Measurements from ENCODE around the gene CBX2.
"Not testable (repeated sequence)": the region's sequence is repeated elsewhere in the genome, so short reads cannot be mapped to it uniquely, and the experiment has no call there.

CBX2 gene

GRCh38 chr17:79772726-79773125, 5.2 kb upstream of the CBX2 start:
- DNase-seq: not testable (repeated sequence)

GRCh38 chr17:79774561-79774975, 3.4 kb upstream of the CBX2 start:
- no peak for DNase-seq

- DNase-seq: no peak
Measured at GRCh38 chr17:79775632-79776031, 2.3 kb upstream of the CBX2 start.

DNA sequence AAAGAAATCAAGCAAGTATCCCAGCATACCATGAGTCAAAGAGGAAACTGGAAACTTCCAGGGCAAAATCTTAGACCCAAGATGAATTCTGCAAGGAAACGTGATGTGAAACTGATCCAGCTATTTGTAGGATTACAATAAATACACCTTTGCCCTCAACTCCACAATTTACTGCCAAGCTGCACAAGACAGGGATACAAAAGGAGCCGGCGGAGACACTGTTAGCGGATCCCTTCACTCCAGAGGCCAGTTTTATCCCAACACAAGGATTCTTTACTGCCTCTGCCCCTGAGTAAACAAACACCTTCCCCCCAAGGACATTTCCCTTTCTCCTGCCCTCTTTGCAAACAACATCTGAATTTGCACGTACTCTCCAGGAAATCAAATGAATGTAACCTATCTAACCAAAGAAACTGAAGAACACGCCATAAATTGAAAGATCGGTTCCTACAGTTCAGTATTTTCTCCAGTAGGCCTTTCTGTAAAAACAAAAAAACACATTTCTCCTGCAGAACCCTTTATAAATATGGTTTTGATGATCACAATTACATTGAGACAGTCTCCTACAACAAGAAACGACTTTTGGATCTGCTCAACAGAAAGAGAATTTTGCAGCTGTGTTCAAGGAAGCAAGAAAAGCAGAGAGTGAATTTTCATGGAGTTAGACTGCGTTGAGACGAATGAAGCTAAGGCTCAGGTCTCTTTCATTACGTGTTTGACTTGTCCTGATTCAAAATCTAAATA, 1.4 kb upstream of the CBX2 start:
- no peak for DNase-seq

DNA sequence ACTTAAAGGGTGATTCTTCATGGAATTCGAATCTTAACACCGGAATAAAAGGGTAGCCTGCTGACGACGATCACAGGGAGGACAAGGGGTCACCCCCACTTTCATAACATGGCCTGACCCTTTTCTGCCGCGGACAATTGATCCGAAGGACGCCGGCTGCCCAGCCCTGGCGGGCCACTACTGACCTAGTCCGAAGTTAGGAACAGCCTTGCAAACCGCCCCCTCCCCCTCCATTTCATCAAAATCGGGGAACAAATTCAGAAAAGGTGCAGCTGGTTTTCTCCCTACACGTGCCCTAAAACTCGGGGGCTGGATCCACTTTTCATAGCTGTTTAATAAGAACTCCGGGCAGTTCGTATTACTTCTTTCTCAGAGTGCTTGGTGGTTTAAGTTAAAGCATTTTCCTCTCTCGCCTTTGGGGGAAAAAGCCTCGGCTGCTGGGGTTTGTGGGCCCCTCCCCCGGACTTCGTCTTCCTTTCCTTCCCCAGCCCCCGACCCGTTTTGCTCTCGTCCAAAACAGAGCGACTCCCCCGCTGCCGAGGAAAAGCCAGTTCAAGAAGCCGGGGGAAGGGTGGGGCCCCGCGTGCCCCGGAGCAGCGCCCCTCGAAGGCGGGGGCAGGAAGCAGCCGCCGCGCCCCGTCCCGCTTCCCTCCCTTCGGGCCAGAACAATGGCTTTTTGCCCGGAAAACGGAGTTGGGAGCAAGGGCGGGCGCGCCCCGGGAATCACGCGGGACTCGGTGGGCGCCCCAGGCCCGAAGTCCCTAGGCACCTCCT, 641 bp upstream of the CBX2 start:
- no peak for DNase-seq

GRCh38 chr17:79778504-79779083, 646 bp downstream of the CBX2 start:
- DNase-seq: no peak

GRCh38 chr17:79779084-79779529, 1.2 kb downstream of the CBX2 start:
- DNase-seq: no peak

DNA sequence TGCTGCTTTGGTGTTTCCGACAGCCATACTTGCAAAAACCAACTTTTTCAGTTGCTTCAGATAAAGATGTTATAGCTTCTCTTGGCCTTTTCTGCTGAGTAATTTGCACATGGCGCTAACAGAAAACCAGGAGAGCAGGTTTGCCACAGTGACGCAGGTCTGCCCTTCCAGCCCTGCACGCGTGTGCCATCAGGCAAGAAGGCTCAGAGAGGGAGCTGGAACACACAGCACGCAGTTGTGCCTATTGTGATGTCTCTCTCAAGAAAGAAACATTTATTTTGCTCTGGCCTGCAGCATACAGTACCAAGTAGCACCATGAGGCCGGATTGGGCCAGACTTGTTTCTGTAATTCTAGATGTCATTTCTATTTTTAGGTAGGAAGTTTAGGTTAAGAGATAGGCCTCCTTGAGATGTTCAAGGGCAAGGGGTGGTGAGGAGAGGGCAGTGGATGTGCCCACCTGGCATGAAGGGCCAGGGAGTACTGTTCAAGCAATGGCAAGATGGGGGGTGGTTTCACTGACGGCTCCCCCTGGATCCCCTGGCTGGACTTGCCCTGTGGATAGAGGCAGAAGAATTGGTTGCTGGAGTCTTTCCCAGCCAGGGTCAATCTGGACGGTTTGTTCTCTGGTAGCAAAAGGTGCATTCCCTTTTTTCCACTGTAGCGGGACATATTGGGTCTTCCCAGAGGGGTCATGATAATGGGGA, 1.9 kb downstream of the CBX2 start:
- DNase-seq: no peak

GRCh38 chr17:79781012-79781650, 3.2 kb downstream of the CBX2 start:
- no peak for DNase-seq

GRCh38 chr17:79781736-79782575, 4.0 kb downstream of the CBX2 start:
- no peak for DNase-seq

DNA sequence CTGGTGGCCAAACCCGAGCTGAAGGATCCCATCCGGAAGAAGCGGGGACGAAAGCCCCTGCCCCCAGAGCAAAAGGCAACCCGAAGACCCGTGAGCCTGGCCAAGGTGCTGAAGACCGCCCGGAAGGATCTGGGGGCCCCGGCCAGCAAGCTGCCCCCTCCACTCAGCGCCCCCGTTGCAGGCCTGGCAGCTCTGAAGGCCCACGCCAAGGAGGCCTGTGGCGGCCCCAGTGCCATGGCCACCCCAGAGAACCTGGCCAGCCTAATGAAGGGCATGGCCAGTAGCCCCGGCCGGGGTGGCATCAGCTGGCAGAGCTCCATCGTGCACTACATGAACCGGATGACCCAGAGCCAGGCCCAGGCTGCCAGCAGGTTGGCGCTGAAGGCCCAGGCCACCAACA, 5.9 kb downstream of the CBX2 start:
- no peak for DNase-seq

DNA sequence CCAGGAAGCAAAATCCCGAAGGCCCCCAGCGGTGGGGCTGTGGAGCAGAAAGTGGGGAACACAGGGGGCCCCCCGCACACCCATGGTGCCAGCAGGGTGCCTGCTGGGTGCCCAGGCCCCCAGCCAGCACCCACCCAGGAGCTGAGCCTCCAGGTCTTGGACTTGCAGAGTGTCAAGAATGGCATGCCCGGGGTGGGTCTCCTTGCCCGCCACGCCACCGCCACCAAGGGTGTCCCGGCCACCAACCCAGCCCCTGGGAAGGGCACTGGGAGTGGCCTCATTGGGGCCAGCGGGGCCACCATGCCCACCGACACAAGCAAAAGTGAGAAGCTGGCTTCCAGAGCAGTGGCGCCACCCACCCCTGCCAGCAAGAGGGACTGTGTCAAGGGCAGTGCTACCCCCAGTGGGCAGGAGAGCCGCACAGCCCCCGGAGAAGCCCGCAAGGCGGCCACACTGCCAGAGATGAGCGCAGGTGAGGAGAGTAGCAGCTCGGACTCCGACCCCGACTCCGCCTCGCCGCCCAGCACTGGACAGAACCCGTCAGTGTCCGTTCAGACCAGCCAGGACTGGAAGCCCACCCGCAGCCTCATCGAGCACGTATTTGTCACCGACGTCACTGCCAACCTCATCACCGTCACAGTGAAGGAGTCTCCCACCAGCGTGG, 6.5 kb downstream of the CBX2 start:
- DNase-seq: no peak

GRCh38 chr17:79785017-79785899, 7.3 kb downstream of the CBX2 start:
- no peak for DNase-seq

- no peak for DNase-seq
Measured at GRCh38 chr17:79785900-79786810, 8.2 kb downstream of the CBX2 start.

- no peak for DNase-seq
Measured at GRCh38 chr17:79786930-79787643, 9.1 kb downstream of the CBX2 start.

GRCh38 chr17:79788455-79788854, 10.5 kb downstream of the CBX2 start:
- no peak for DNase-seq

GRCh38 chr17:79788989-79789942, 11.3 kb downstream of the CBX2 start:
- no peak for DNase-seq
